MM.1S (cell line): ENCODE measurements around the gene SCT.

Source experiments
- DNase-seq: peaks from one replicate; pipeline ENCODE4 v3.0.0-alpha.2; 2015
- H2AFZ ChIP-seq: fragments of 300-600 bp; sonication (generic); 2 replicates; pipeline ENCODE4 v1.6.0; 2016; ENCODE audit warnings: antibody characterized with exemption, low read length
- H3F3A ChIP-seq: fragments of 300-600 bp; sonication (generic); 2 replicates; pipeline ENCODE4 v1.6.1; 2016; ENCODE audit warnings: mild to moderate bottlenecking, antibody characterized with exemption, low read length, moderate library complexity, mixed read lengths; ENCODE audit not compliant: insufficient read depth
- H3K27ac ChIP-seq: fragments of 300-600 bp; sonication (generic); 2 replicates; pipeline ENCODE4 v1.5.1; 2016; ENCODE audit warnings: mild to moderate bottlenecking, low read length
- H3K27me3 ChIP-seq: fragments of 300-600 bp; sonication (generic); replicated peaks from 2 replicates; pipeline ENCODE4 v1.6.0; 2016; ENCODE audit warnings: low read length; ENCODE audit not compliant: insufficient read depth
- H3K36me3 ChIP-seq: fragments of 300-600 bp; sonication (generic); replicated peaks from 2 replicates; pipeline ENCODE4 v1.6.1; 2016; ENCODE audit warnings: mild to moderate bottlenecking, low read length, mixed read lengths; ENCODE audit not compliant: insufficient read depth
- H3K4me1 ChIP-seq: fragments of 300-600 bp; sonication (generic); 2 replicates; pipeline ENCODE4 v1.6.1; 2016; ENCODE audit warnings: low read length, mixed read lengths
- H3K4me2 ChIP-seq: fragments of 300-600 bp; sonication (generic); 2 replicates; pipeline ENCODE4 v1.6.0; 2016; ENCODE audit warnings: low read depth, low read length
- H3K4me3 ChIP-seq: fragments of 300-600 bp; sonication (generic); 2 replicates; pipeline ENCODE4 v1.5.1; 2016; ENCODE audit warnings: low read length, mixed read lengths
- H3K79me2 ChIP-seq: fragments of 300-600 bp; sonication (generic); 2 replicates; pipeline ENCODE4 v1.6.1; 2016; ENCODE audit warnings: mixed run types, low read length, mixed read lengths
- H3K9ac ChIP-seq: fragments of 300-600 bp; sonication (generic); 2 replicates; pipeline ENCODE4 v1.6.1; 2016; ENCODE audit warnings: low read length, mixed read lengths
- H3K9me2 ChIP-seq: fragments of 300-600 bp; sonication (generic); replicated peaks from 2 replicates; pipeline ENCODE4 v1.6.1; 2016; ENCODE audit warnings: mild to moderate bottlenecking, low read length, mixed read lengths; ENCODE audit not compliant: insufficient read depth
- H3K9me3 ChIP-seq: fragments of 300-600 bp; sonication (generic); replicated peaks from 2 replicates; pipeline ENCODE4 v1.6.1; 2016; ENCODE audit warnings: mild to moderate bottlenecking, low read length, mixed read lengths; ENCODE audit not compliant: insufficient read depth
- H4K20me1 ChIP-seq: fragments of 300-600 bp; sonication (generic); 2 replicates; pipeline ENCODE4 v1.6.1; 2016; ENCODE audit warnings: mild to moderate bottlenecking, low read length, moderate library complexity, mixed read lengths; ENCODE audit not compliant: insufficient read depth
- EZH2 ChIP-seq: fragments of 300-600 bp; sonication (generic); optimal IDR thresholded peaks from 2 replicates; pipeline ENCODE3; 2017; ENCODE audit warnings: low read depth, mild to moderate bottlenecking, antibody characterized with exemption, low read length, mixed read lengths
- EZH2phosphoT487 ChIP-seq: fragments of 300-600 bp; sonication (generic); IDR thresholded peaks from 2 replicates; pipeline ENCODE4 v1.6.1; 2018; ENCODE audit warnings: antibody characterized with exemption, low read length
- TF ChIP-seq, protein P1 (sequence below): fragments of 300-600 bp; sonication (generic); IDR thresholded peaks from 2 replicates; pipeline ENCODE4 v1.5.1; 2016; ENCODE audit warnings: antibody characterized with exemption, low read length, mixed read lengths

Gene SCT

GRCh38 chr11:643849-644738 is 17.1 kb upstream of the SCT start:
- no peak for TF ChIP-seq EZH2
- no peak for TF ChIP-seq EZH2phosphoT487
- H3K9me2 ChIP-seq, result no peaks in the 10 kb centered on the region
- H3K4me2 ChIP-seq, result no peak overlapping the region
- H3K27ac ChIP-seq, result peak overlapping the region; percentile 53
- H3K9ac ChIP-seq, result no peak overlapping the region
- no peaks in the 10 kb centered on the region for H4K20me1 ChIP-seq
- no peaks in the 10 kb centered on the region for H3K9me3 ChIP-seq
- peaks cover 13% of the 10 kb centered on the region for H3F3A ChIP-seq
- H2AFZ ChIP-seq, result no peak overlapping the region
- no peaks in the 10 kb centered on the region for H3K36me3 ChIP-seq
- no peaks in the 10 kb centered on the region for H3K79me2 ChIP-seq
- no peak overlapping the region for H3K4me3 ChIP-seq
- no peak for DNase-seq
- H3K4me1 ChIP-seq, result peaks cover 18% of the 10 kb centered on the region
- no peaks in the 10 kb centered on the region for H3K27me3 ChIP-seq

- H3K36me3 ChIP-seq, result no peaks in the 10 kb centered on the region
- no peaks in the 10 kb centered on the region for H4K20me1 ChIP-seq
- no peak overlapping the region for H3K4me3 ChIP-seq
- peaks cover 13% of the 10 kb centered on the region for H3F3A ChIP-seq
- no peak overlapping the region for H3K4me2 ChIP-seq
- H2AFZ ChIP-seq, result no peak overlapping the region
- DNase-seq, result peak; percentile 61
- H3K9ac ChIP-seq, result no peak overlapping the region
- H3K9me3 ChIP-seq, result no peaks in the 10 kb centered on the region
- no peaks in the 10 kb centered on the region for H3K79me2 ChIP-seq
- no peak for TF ChIP-seq EZH2phosphoT487
- TF ChIP-seq, protein P1, sequence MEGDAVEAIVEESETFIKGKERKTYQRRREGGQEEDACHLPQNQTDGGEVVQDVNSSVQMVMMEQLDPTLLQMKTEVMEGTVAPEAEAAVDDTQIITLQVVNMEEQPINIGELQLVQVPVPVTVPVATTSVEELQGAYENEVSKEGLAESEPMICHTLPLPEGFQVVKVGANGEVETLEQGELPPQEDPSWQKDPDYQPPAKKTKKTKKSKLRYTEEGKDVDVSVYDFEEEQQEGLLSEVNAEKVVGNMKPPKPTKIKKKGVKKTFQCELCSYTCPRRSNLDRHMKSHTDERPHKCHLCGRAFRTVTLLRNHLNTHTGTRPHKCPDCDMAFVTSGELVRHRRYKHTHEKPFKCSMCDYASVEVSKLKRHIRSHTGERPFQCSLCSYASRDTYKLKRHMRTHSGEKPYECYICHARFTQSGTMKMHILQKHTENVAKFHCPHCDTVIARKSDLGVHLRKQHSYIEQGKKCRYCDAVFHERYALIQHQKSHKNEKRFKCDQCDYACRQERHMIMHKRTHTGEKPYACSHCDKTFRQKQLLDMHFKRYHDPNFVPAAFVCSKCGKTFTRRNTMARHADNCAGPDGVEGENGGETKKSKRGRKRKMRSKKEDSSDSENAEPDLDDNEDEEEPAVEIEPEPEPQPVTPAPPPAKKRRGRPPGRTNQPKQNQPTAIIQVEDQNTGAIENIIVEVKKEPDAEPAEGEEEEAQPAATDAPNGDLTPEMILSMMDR, result no peak
- TF ChIP-seq EZH2, result no peak
- peak overlapping the region; percentile 53 for H3K27ac ChIP-seq
- no peaks in the 10 kb centered on the region for H3K27me3 ChIP-seq
- H3K4me1 ChIP-seq, result peaks cover 18% of the 10 kb centered on the region
- H3K9me2 ChIP-seq, result no peaks in the 10 kb centered on the region
Measured at GRCh38 chr11:643366-643765, 16.4 kb upstream of the SCT start.

- no peaks in the 10 kb centered on the region for H3K9me3 ChIP-seq
- H3K4me2 ChIP-seq, result no peak overlapping the region
- no peak overlapping the region for H3K4me3 ChIP-seq
- no peaks in the 10 kb centered on the region for H3K79me2 ChIP-seq
- no peak overlapping the region for H2AFZ ChIP-seq
- no peaks in the 10 kb centered on the region for H4K20me1 ChIP-seq
- no peaks in the 10 kb centered on the region for H3K27me3 ChIP-seq
- no peaks in the 10 kb centered on the region for H3K36me3 ChIP-seq
- no peak overlapping the region for H3K27ac ChIP-seq
- DNase-seq, result no peak
- H3F3A ChIP-seq, result peaks cover 13% of the 10 kb centered on the region
- TF ChIP-seq EZH2phosphoT487 (no peak), EZH2 (no peak)
- TF ChIP-seq, protein P1, result no peak
- H3K4me1 ChIP-seq, result peaks cover 18% of the 10 kb centered on the region
- no peaks in the 10 kb centered on the region for H3K9me2 ChIP-seq
- H3K9ac ChIP-seq, result no peak overlapping the region
Measured at GRCh38 chr11:641806-642370, 14.9 kb upstream of the SCT start.
